ENCODE results near the gene NRG2. TPM values are rescaled to one million over a fixed set of nuclear protein-coding genes. Genes with fewer than 3 reads are reported as not detected.

NRG2 gene
- polyA plus RNA-seq, 4 donors = 1.4 to 1.6 (median 1.5) TPM

GRCh38 chr5:139845846-139846681 lies 197.0 kb downstream of the NRG2 start:
- DNase-seq (ENCODE audit: low read depth in 4 of 4, low spot score in 2 of 4) = no peak

- DNase-seq (ENCODE audit: low read depth in 4 of 4, low spot score in 2 of 4) = peak in 1 of 4 donors; percentile 50
Measured at GRCh38 chr5:139844472-139845145, 198.5 kb downstream of the NRG2 start.

GRCh38 chr5:139843991-139844390 lies 199.1 kb downstream of the NRG2 start:
- DNase-seq (ENCODE audit: low read depth in 4 of 4, low spot score in 2 of 4) = no peak

DNA sequence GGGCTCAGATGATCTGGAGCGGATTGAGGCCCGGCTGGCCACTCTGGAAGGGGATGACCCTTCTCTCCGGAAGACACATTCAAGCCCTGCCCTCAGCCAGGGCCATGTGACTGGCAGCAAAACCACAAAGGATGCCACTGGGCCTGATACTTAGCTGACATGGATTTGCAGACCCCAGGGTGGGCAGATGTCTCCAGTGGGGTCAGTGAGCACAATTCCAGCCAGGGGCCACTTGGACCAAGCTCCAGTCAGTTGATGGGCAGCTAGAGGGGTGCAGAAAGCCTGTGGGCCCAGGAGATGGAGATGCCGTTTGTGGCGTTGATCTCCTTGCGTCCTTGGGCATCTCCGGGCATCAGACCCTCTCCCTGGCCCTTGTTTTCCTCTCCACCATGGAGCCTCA lies 200.8 kb downstream of the NRG2 start:
- DNase-seq (ENCODE audit: low read depth in 4 of 4, low spot score in 2 of 4) = no peak

DNA sequence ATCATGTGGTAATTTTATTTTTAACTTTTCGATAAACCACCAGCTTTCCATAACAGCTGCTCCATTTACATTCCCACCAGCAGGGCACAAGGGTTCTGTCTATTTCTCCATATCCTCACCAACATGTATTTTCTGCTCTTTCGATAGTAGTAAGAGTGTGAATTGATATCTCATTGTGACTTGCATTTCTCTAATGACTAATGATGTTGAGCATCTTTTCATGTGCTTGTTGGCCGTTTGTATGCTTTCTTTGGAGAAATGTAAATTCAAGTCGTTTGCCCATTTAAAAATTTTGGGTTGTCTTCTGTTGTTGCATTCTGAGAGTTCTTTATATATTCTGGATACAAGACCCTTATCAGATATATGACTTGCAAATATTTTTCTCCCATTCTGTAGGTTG lies 201.6 kb downstream of the NRG2 start:
- DNase-seq (ENCODE audit: low read depth in 4 of 4, low spot score in 2 of 4) = no peak

DNA sequence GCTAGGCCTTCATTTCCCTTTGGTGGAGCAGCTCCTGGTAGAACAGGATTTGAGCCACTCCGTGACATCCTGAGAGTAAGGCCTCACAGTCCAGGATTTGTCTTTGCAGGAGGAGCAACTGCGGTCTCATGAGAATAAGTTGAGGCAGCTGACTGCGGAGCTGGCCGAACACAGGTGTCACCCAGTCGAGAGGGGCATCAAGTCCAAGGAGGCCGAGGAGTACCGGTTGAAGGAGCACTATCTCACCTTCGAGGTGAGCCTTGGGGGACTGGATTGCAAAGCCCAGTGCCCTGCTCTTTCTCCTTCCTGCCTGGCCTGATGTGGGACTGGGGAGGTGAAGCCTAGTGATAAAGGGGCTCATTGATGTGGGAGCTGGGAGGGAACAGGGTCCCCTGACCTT lies 203.2 kb downstream of the NRG2 start:
- no peak for DNase-seq (ENCODE audit: low read depth in 4 of 4, low spot score in 2 of 4)

- DNase-seq (ENCODE audit: low read depth in 4 of 4, low spot score in 2 of 4) = no peak
Measured at GRCh38 chr5:139839232-139839815, 203.8 kb downstream of the NRG2 start.

DNA sequence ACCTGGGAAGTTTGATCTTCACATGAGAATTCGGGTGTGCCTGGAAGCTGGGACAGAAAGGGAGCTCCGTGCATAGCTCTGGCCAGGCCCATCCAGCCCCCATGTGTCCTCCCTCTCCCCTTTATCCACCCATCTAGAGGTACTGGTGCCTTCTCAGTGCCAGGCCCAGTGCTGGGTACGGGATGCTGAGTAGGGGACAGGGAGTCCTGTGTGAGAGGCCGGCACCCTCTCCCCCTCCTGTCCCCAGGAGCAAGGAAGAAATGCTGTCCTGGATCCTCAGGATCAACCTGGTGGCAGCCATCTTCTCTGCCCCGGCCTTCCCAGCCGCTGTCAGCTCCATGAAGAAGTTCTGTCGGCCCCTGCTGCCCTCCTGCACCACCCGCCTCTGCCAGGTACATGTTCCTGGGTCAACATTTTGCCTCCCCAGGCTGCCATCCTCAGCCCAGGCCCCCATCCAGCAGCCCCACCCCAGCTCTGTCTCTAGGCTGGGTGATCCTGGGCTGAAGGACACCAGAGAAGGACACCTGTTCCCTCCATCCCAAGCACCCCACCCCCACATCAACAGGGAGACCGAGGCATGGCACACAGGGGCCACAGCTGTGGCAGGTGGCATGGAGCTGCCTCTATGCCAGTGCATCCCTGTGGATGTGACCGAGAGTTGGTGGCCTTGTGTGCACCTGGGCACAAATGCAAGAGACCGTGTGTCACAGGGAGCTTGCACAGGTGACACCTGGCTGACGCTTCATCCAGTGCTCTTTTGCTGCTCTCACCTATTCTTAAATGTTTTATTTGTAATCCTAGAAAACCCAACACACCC lies 204.5 kb downstream of the NRG2 start:
- no peak for DNase-seq (ENCODE audit: low read depth in 4 of 4, low spot score in 2 of 4)

DNA sequence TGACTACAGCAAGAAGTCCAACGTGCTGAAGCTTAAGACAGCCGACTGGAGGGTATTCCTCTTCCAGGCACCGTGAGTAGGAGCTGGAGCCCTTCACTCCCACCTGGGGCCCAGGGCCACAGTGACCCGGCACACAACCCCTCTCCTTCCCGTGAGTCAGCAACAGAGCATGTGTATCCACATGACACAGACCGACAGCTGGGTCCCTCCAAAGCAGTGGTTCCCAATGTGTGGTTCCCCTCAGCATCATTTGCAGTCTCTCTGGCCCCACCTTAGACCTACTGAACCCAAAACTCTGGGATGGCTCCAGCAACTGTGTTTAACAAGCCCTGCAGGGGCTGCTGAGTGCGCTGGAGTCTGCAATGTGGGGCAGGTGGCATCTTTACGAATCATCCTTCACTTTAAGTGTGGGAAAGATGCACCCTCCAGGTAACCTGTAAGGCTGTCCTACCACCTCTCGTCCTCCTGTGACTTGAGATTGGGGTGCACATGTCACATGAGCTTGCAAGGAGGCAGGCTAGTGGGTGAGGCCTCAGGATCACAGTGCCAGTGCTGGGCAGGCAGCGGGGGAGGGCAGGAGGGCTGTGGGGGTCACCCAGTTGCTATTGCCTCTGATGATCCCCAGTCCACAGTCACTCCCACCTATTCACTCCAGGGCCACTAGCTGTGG lies 205.3 kb downstream of the NRG2 start:
- no peak for DNase-seq (ENCODE audit: low read depth in 4 of 4, low spot score in 2 of 4)

GRCh38 chr5:139836469-139837208 lies 206.5 kb downstream of the NRG2 start:
- DNase-seq (ENCODE audit: low read depth in 4 of 4, low spot score in 2 of 4) = no peak

DNA sequence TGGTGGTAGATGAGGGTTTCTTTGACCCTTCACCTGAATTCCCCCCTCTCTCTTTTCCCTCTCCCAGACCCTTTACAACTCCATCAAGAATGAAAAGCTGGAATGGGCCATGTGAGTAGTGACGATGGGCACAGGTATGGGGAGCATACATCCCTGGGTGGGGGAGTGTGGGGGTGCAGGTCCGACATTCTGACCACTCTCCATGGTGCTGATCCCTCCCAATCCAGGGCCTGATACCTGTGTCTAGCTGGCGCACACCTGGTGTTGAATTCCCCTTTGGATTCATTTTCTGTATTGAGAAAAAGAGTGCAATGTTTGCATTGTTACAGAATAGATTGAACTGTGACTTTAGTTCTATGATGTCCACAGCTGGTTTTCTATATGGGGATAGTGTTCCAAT lies 207.4 kb downstream of the NRG2 start:
- no peak for DNase-seq (ENCODE audit: low read depth in 4 of 4, low spot score in 2 of 4)

- no peak for DNase-seq (ENCODE audit: low read depth in 4 of 4, low spot score in 2 of 4)
Measured at GRCh38 chr5:139833525-139833924, 209.6 kb downstream of the NRG2 start.

DNA sequence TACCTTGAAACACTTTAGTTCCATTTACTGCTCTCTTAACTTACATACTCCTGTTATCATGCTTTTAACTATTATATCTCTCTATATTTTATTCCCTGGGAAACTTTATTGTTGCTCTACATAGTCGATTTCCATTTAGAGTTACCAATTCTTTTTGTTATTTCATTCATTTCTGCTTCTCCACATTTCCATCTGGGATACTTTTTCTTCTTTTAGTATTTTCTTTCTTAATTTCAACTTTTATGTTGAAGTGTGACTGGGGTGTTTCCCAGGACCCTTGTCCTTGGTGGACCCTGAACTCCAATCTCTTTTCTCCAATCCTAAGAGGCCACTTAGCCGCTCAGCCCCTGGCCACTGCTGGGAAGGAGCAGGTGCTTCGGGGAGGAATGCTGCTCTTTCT lies 211.5 kb downstream of the NRG2 start:
- DNase-seq (ENCODE audit: low read depth in 4 of 4, low spot score in 2 of 4) = no peak

DNA sequence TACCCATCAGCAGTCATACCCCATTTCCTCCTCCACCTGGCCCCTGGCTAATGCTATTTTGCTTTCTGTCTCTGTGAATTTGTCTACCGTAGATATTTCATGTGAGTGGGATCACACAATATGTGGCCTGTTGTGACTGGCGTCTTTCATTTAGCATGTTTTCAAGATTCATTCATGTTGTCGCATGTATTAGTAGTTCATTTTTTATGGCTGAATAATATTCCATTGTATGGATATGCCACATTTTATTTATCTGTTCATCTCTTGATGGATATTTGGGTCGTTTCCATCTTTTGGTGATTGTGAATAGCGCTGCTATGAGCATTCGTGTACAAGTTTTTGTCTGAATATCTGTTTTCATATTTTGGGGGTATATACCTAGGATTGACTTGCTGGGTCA lies 213.6 kb downstream of the NRG2 start:
- no peak for DNase-seq (ENCODE audit: low read depth in 4 of 4, low spot score in 2 of 4)

DNA sequence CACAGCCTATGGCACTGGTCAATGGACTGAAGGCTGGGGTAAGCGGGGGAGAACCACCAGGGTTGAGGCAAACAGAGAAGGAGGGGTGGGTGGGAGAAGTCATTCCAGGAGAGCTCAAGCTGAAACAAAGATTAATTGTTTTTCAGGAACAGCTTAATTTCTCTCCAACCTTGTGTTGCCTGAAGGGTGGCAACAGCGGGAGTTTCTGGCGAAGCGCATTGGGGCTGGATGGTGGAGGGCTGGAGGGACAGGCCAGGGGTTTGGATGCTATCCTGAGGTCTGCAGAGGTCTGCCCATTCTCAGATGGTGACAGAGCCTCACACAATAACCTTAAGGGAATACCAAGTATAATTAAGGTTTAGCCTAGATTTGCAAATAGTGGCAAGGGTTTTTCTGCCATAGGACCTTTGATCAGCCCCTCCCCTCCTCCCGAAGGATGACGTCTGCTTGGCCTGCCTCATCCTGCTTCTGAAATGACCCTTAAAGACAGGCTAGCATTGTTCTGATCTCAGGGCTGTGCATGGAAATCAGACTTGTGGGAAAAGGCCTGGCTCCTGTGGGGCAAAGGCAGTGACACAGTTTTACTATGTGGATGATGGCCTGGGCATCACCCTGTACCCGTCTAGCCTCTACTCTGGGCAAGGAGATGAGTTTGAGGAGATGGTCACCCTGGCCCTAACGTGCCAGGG lies 214.7 kb downstream of the NRG2 start:
- no peak for DNase-seq (ENCODE audit: low read depth in 4 of 4, low spot score in 2 of 4)

DNA sequence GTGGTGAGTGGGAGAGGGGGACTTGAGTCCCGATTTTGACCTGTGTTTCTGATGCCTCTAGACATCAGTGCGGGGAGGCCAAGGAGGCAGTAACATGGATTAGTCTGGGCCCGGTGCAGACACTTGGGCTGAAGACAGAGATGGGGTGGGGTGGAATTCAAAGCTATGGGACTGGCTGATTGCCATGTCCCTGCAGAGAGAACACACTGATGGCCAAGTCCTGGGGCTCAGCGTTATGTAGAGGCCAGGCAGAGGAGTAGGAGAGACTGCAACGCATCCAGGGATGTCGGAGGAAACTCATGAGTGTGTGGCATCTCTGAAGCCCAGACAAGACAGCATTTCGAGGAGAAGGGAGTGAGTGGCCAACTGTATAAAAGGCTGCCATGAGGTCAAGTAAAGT lies 217.4 kb downstream of the NRG2 start:
- DNase-seq (ENCODE audit: low read depth in 4 of 4, low spot score in 2 of 4) = no peak

DNA sequence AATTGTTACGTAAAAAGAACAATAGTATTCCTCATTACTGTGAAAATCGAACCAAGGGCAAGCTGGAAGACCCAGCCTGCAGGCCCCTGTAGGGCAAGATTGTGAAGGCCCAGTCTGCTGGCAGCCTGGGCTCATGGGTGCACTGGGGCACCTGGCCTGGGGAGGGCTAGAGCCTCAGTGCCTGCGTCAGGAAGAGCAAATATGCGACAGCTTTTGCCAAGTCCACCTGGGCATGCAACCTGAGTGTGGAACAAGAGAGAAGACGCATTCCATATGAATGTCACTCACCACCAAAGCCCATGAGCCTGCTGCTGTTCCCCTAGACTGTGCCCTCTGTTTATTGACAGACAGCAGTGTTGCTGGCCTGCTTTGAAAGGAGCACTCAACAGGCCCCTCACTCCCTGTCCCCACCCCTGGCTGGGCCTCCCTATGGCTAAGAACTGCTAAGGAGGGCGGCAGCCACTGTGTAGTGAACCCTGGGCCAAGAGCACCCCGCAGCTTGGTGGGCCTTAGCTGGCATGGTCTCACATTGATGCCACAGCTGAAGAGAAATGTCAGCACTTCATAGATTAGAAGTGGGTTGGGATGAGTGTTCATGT lies 219.2 kb downstream of the NRG2 start:
- DNase-seq (ENCODE audit: low read depth in 4 of 4, low spot score in 2 of 4) = no peak

DNA sequence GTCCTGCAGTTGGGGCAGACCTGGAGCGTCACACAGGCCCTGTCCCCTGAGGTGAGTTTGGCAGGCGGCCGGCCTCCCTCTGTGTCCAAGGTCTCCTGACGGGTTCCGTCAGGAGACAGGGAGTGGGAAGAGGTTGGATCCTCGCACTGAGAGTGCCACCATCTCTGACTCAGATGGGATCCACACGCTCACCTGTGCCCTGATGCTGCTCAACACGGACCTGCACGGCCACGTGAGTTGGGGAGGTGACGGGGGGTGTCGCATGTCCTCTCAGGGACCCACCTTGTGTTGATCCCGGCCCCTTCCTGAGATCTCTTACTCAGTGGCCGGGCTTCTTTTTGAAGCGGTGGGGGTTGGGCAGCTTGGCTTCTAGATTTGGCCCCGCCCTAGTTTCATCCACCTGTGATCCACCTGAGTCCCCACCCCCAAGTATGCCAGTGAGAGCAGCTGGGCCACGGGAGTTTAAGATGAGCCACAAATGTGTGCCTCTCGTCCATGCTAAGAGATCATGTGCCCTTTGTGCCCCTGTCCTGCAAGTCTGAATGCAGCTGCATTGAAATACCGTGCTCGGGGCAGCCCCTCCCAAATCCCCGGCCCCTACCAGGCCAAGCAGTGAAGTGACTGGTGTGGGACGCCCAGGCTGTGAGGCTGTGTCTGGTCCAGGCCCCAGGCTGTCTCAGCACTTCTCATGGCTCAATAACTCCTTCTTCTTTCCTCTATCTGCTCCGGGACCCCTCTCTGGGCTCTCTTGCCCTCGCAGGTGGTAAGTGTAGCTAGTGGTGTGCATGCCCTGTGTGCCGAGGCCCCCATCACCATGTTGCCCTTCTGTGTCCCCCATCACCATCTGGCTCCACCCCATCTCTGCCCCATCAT lies 220.3 kb downstream of the NRG2 start:
- no peak for DNase-seq (ENCODE audit: low read depth in 4 of 4, low spot score in 2 of 4)
